ENCODE measurements around the gene ZNF836. TPM values are rescaled to one million over a fixed set of nuclear protein-coding genes. Genes with fewer than 3 reads are reported as not detected.

ZNF836 gene
- total and polyA plus RNA-seq, 9 of the 15 experiments (the other 6 are each of a cell fraction or from before 2014, with no cell fraction given): 0.24 to 0.69 (median 0.64) TPM; not detected in 2

GRCh38 chr19:52138278-52138982 lies 33.0 kb downstream of the ZNF836 start:
- ChIA-PET CTCF (ENCODE audit: low intra/inter-chr PET ratio) (interaction anchor here (0.8 kb wide), 2 partner anchors 98 to 99 kb away, joined by 3 to 6 read pairs; no protein-coding TSS in a partner anchor), POLR2A (no interaction called here)
- Histone ChIP-seq H3K79me2 (ENCODE audit: control insufficient read depth, insufficient read depth, low read length) (peaks cover 49% of the 10 kb centered on the region), H3K9me3 (replicated peaks; ENCODE audit: control insufficient read depth, insufficient read depth, low read depth, low read length) (peaks cover 19% of the 10 kb centered on the region), H3K9ac (ENCODE audit: insufficient read depth in 1 of 2, low read depth in 2 of 2, low read length in 2 of 2) (peak overlapping the region; percentile 98), H3K9me1 (ENCODE audit: control insufficient read depth, insufficient read depth, low read length) (no peaks in the 10 kb centered on the region), H3K4me1 (replicated peaks in 1 of 2; ENCODE audit: control insufficient read depth in 2 of 2, insufficient read depth in 2 of 2, low read length in 2 of 2) (peaks cover 12% of the 10 kb centered on the region in 2 experiments; a peak in 4 of 5 replicates), H3K27me3 (ENCODE audit: control insufficient read depth in 2 of 2, insufficient read depth in 2 of 2, low read length in 2 of 2) (no peaks in the 10 kb centered on the region), H3K4me3 (peak overlapping the region; percentile 76), H3K4me2 (ENCODE audit: insufficient read depth, low read length) (peak overlapping the region; percentile 99), H3K27ac (ENCODE audit: extremely low read depth, low read depth, low read length) (peak overlapping the region; percentile 93), H2AFZ (ENCODE audit: low read depth, low read length) (peak overlapping the region; percentile 88), H4K20me1 (replicated peaks; ENCODE audit: control insufficient read depth, insufficient read depth, low read length) (no peaks in the 10 kb centered on the region), H3K36me3 (ENCODE audit: control insufficient read depth, insufficient read depth, low read length) (0 out of 3 replicates have a peak, but pooled peaks cover 7% of the 10 kb centered on the region)
- 7% methylated on average over 14 of the region's 14 CpGs for WGBS (ENCODE audit: insufficient coverage, low coverage, missing lambda C conversion rate)
- intact Hi-C loops (cut with micrococcal nuclease): no loop called here
- ATAC-seq (peak; percentile 68), DNase-seq (ENCODE audit: extremely low read depth in 1 of 4, low spot score in 3 of 4) (peak; percentile 44 to 69 (median 48)), FAIRE-seq (peak; percentile 23)
- no TSS peak for BruUV-seq (replicated peaks)
- in situ Hi-C loops (cut with MboI): no loop called here
- TF ChIP-seq ZNF347 (CRISPR knock-in tag; IDR thresholded peaks at IDR 0.05; ENCODE audit: low read depth) (no peak), MCM3 (IDR thresholded peaks at IDR 0.05) (no peak), HDAC3 (IDR thresholded peaks at IDR 0.05; ENCODE audit: borderline replicate concordance, partially characterized antibody) (no peak), ARNT (IDR thresholded peaks at IDR 0.05) (no peak), FUS (optimal IDR thresholded peaks at IDR 0.05; ENCODE audit: low read depth, low read length) (no peak), ZNF696 (CRISPR knock-in tag; conservative IDR thresholded peaks at IDR 0.05) (no peak), NCOA1 (IDR thresholded peaks at IDR 0.05; ENCODE audit: low read depth) (no peak), ZNF174 (CRISPR knock-in tag; IDR thresholded peaks at IDR 0.05) (no peak), NFIC (IDR thresholded peaks at IDR 0.05) (no peak), HMG20B (CRISPR knock-in tag; IDR thresholded peaks at IDR 0.05) (no peak), HMBOX1 (IDR thresholded peaks at IDR 0.05) (no peak), SAP30 (IDR thresholded peaks at IDR 0.05; ENCODE audit: borderline replicate concordance, insufficient read depth, low read depth, low read length, poor library complexity, severe bottlenecking) (peak; percentile 54), HNRNPH1 (optimal IDR thresholded peaks at IDR 0.05; ENCODE audit: low read depth, low read length) (no peak), MED1 (CRISPR knock-in tag; IDR thresholded peaks at IDR 0.05; ENCODE audit: borderline replicate concordance) (no peak), KDM4B (IDR thresholded peaks at IDR 0.05; ENCODE audit: borderline replicate concordance in 2 of 2, low read depth in 1 of 2) (no peak), RBM22 (IDR thresholded peaks at IDR 0.05; ENCODE audit: low read depth, low read length, poor library complexity, severe bottlenecking) (no peak), GTF2A2 (tag; IDR thresholded peaks at IDR 0.05) (no peak), SOX6 (IDR thresholded peaks at IDR 0.05) (no peak), PURB (CRISPR knock-in tag; IDR thresholded peaks at IDR 0.05; ENCODE audit: low read depth) (no peak), ESRRA (IDR thresholded peaks at IDR 0.05; ENCODE audit: borderline replicate concordance, low read depth) (no peak), SIRT6 (IDR thresholded peaks at IDR 0.05; ENCODE audit: low read depth, low read length) (no peak)

Measured in K562 (cell line).